Mesodermal cell (in vitro differentiated cells): ENCODE measurements around the gene PTPN14.

ENCODE experiments used
- H3K27ac ChIP-seq: 2 replicates; pipeline ENCODE4 v1.7.0; 2013; ENCODE audit warnings: mild to moderate bottlenecking, low read depth, low read length, moderate library complexity; ENCODE audit not compliant: severe bottlenecking
- H3K36me3 ChIP-seq: 2 replicates; pipeline ENCODE4 v1.7.1; 2013; ENCODE audit warnings: mild to moderate bottlenecking, low read length, moderate library complexity; ENCODE audit not compliant: control insufficient read depth, insufficient read depth
- H3K4me1 ChIP-seq: one replicate; pipeline ENCODE4 v1.7.1; 2013; ENCODE audit warnings: mild to moderate bottlenecking, low read length; ENCODE audit not compliant: insufficient read depth, control insufficient read depth, poor library complexity, severe bottlenecking
- H3K4me3 ChIP-seq: 2 replicates; pipeline ENCODE4 v1.7.0; 2013; ENCODE audit warnings: low read length, control low read depth, mild to moderate bottlenecking; ENCODE audit not compliant: insufficient read depth, poor library complexity, severe bottlenecking; ENCODE audit errors: extremely low read depth
- H3K9me3 ChIP-seq: 2 replicates; pipeline ENCODE4 v1.7.1; 2013; ENCODE audit warnings: mild to moderate bottlenecking, low read length, moderate library complexity; ENCODE audit not compliant: control insufficient read depth
- WGBS, 2 experiments: methylation state at CpG; one replicate each; pipeline ENCODE4 v1.1.5; 2013; ENCODE audit warnings: missing lambda C conversion rate in 2 of 2; ENCODE audit not compliant: insufficient coverage in 2 of 2; 5-methylcytosine and 5-hydroxymethylcytosine counted together

The PTPN14 gene

GRCh38 chr1:214423045-214423444 is 128.4 kb downstream of the PTPN14 start:
- Histone ChIP-seq H3K4me3 (no peak overlapping the region), H3K36me3 (peaks cover 6% of the 10 kb centered on the region), H3K27ac (no peak overlapping the region), H3K4me1 (peaks cover 37% of the 10 kb centered on the region), H3K9me3 (no peaks in the 10 kb centered on the region)
- 77 to 78% methylated on average over 2 of the region's 5 CpGs for WGBS, 2 experiments

- H3K9me3 ChIP-seq, result no peaks in the 10 kb centered on the region
Measured at GRCh38 chr1:214422137-214422671, 129.2 kb downstream of the PTPN14 start.

GRCh38 chr1:214420833-214421232 is 130.6 kb downstream of the PTPN14 start:
- no peak overlapping the region for H3K27ac ChIP-seq
- peaks cover 52% of the 10 kb centered on the region for H3K4me1 ChIP-seq
- peaks cover 6% of the 10 kb centered on the region for H3K36me3 ChIP-seq
- WGBS, 2 experiments, result 100% methylated on average over 1 of the region's 2 CpGs; no CpG with 5 or more reads in 1 of the 2 experiments
- no peak overlapping the region for H3K4me3 ChIP-seq
- H3K9me3 ChIP-seq, result no peaks in the 10 kb centered on the region

More at GRCh38 chr1:214422137-214422671, 129.2 kb downstream of the PTPN14 start:
- H3K4me1 ChIP-seq, result peaks cover 43% of the 10 kb centered on the region
- no peak overlapping the region for H3K27ac ChIP-seq
- H3K4me3 ChIP-seq, result no peak overlapping the region
- peaks cover 6% of the 10 kb centered on the region for H3K36me3 ChIP-seq
- 92% methylated on average over 2 to 3 of the region's 8 CpGs for WGBS, 2 experiments

GRCh38 chr1:214420341-214420740 is 131.1 kb downstream of the PTPN14 start:
- H3K27ac ChIP-seq, result peak overlapping the region; percentile 60

GRCh38 chr1:214419650-214420049 is 131.8 kb downstream of the PTPN14 start:
- Histone ChIP-seq H3K4me1 (peaks cover 52% of the 10 kb centered on the region), H3K36me3 (peaks cover 7% of the 10 kb centered on the region), H3K4me3 (no peak overlapping the region), H3K27ac (peak overlapping the region; percentile 60), H3K9me3 (no peaks in the 10 kb centered on the region)
- 27% methylated on average over 2 of the region's 3 CpGs; no CpG with 5 or more reads in 1 of the 2 experiments for WGBS, 2 experiments

More at GRCh38 chr1:214420341-214420740, 131.1 kb downstream of the PTPN14 start:
- Histone ChIP-seq H3K4me3 (no peak overlapping the region), H3K9me3 (no peaks in the 10 kb centered on the region), H3K36me3 (peaks cover 6% of the 10 kb centered on the region), H3K4me1 (peaks cover 52% of the 10 kb centered on the region)
- no CpG with 5 or more reads among the region's 1 CpG for WGBS, 2 experiments

- H3K4me3 ChIP-seq, result no peak overlapping the region
- peaks cover 15% of the 10 kb centered on the region for H3K36me3 ChIP-seq
- H3K9me3 ChIP-seq, result no peaks in the 10 kb centered on the region
- H3K4me1 ChIP-seq, result peaks cover 52% of the 10 kb centered on the region
- H3K27ac ChIP-seq, result no peak overlapping the region
- WGBS, 2 experiments, result 100% methylated on average over 1 of the region's 1 CpG; no CpG with 5 or more reads in 1 of the 2 experiments
Measured at GRCh38 chr1:214418391-214418790, 133.0 kb downstream of the PTPN14 start.

- peaks cover 18% of the 10 kb centered on the region for H3K36me3 ChIP-seq
- no peak overlapping the region for H3K4me3 ChIP-seq
- 93 to 94% methylated on average over 7 to 8 of the region's 9 CpGs for WGBS, 2 experiments
- H3K27ac ChIP-seq, result no peak overlapping the region
- peaks cover 52% of the 10 kb centered on the region for H3K4me1 ChIP-seq
- H3K9me3 ChIP-seq, result no peaks in the 10 kb centered on the region
Measured at GRCh38 chr1:214417545-214418210, 133.7 kb downstream of the PTPN14 start.

GRCh38 chr1:214416858-214417257 is 134.5 kb downstream of the PTPN14 start:
- Histone ChIP-seq H3K9me3 (no peaks in the 10 kb centered on the region), H3K4me3 (no peak overlapping the region), H3K36me3 (peaks cover 26% of the 10 kb centered on the region), H3K27ac (no peak overlapping the region), H3K4me1 (peaks cover 49% of the 10 kb centered on the region)
- no CpG with 5 or more reads among the region's 2 CpGs for WGBS, 2 experiments

GRCh38 chr1:214416417-214416816 is 135.0 kb downstream of the PTPN14 start:
- H3K9me3 ChIP-seq, result no peaks in the 10 kb centered on the region
- H3K36me3 ChIP-seq, result peaks cover 26% of the 10 kb centered on the region
- 57 to 88% methylated on average over 1 to 2 of the region's 2 CpGs for WGBS, 2 experiments
- no peak overlapping the region for H3K27ac ChIP-seq
- H3K4me1 ChIP-seq, result peaks cover 49% of the 10 kb centered on the region
- no peak overlapping the region for H3K4me3 ChIP-seq

- WGBS, 2 experiments, result 86 to 95% methylated on average over 5 of the region's 5 CpGs
- no peak overlapping the region for H3K4me3 ChIP-seq
Measured at GRCh38 chr1:214415131-214415530, 136.3 kb downstream of the PTPN14 start.

GRCh38 chr1:214414691-214415090 is 136.7 kb downstream of the PTPN14 start:
- 81 to 89% methylated on average over 2 to 4 of the region's 4 CpGs for WGBS, 2 experiments
- Histone ChIP-seq H3K36me3 (peaks cover 41% of the 10 kb centered on the region), H3K4me3 (no peak overlapping the region), H3K9me3 (peaks cover 6% of the 10 kb centered on the region), H3K4me1 (peaks cover 36% of the 10 kb centered on the region), H3K27ac (no peak overlapping the region)

More at GRCh38 chr1:214415131-214415530, 136.3 kb downstream of the PTPN14 start:
- Histone ChIP-seq H3K27ac (no peak overlapping the region), H3K36me3 (peaks cover 37% of the 10 kb centered on the region), H3K4me1 (peaks cover 40% of the 10 kb centered on the region), H3K9me3 (peaks cover 6% of the 10 kb centered on the region)
